HG03139 (cell line): ENCODE data around the gene GALNTL6.
"Not testable (repeated sequence)": the region's sequence is repeated elsewhere in the genome, so short reads cannot be mapped to it uniquely, and the experiment has no call there.

Experiments
- ATAC-seq: cut with Tn5 transposase; IDR thresholded peaks from one replicate; pipeline ENCODE4 v1.9.1; 2021; ENCODE audit not compliant: unreplicated experiment

Gene GALNTL6

DNA sequence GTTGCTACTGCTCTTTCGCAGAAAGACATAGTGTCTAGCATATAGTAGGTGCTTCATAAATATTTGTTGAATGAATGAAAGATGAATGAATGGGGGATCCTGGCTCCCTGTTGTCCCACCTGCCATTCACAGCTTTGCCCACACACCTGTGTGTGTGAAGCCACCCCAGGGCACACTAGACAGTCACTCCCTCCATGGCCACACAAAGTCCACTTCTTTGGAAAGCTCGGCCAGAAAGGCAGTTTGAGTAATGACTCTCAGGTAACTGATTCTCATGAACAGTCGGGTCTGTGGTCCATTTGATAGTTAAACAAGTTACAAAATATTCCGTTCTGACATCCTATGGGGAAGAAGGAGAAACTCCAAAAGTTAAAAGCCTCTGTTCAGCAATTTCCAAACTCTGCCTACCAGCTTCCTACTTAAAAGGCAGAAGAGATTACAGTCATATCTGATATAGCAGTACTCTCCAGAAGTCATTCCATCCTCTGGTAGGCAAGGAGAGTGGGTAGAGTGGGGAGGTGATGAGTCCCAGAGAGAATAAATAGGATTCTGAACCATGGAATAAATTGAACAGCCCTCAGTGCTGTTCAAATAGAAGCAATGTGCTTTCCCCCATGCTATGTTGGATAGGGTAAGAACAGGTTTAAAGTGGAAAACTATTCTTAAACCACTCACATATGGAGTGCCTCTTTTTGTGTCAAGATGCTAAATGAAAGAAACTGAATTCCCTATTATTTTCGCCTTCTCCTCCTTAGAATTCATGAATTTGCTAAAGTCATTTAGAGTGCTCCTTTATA is 1150.5 kb downstream of the GALNTL6 start:
- no peak for ATAC-seq

DNA sequence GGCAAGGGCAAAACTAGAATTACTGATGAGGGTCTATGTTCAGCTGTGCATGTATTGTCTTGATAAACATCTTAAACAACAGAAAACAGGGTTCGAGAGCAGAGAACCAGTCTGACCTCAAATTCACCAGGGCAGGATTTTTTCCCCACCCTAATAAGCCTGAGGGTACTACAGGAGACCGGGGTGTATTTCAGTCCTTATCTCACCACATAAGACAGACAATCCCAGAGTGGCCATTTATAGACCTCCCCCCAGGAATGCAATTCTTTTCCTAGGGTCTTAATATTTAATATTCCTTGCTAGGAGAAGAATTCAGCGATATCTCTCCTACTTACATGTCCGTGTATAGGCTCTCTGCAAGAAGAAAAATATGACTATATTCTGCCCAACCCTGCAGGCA is 1157.0 kb downstream of the GALNTL6 start:
- ATAC-seq, result not testable (repeated sequence)

DNA sequence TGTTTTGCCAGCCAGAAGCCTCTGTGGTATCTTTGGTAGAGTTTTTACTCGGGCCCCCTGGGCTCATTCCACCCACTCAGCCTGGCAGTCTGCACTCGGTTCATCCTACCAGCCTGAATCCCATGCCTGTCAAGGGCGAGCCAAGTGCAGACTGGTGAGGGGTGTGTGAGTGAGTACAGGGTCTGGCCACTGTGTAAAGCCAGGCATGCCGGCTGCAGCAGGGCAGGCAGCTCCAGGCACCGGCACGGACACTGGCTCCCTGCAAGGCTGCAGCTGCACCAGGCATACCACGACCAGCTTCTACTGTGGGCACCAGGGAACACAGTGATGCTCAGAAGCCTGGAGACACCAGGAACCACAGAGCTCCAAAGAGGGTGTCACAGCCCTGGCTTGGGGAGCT is 1161.4 kb downstream of the GALNTL6 start:
- no peak for ATAC-seq

DNA sequence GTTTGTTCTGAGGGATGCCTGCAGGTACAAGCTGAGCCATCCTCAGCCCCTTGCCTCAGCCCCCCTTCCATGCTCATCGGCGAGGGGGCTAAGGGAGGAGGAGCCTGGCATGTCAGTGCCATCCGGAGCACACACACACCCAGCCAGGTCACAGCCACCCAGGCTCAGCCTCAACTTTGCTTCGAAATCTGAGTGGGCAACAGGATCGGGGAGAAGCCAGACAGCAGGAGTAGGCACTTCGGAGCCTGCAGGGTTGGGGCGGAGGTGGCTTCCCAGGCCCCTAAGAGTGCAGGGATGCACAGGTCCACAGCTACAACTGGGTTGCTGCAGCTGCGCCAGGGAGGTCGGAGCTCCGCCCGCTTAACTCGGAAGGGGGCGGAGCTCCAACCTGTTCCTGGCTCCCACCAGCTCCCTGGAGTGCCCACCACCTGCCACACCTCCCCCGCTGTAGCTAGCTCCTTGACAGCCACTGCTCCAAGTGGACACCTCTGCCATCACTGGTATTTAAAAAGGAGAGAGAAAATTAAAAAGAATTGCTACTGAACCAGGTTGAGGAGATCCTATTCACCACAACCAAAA is 1162.5 kb downstream of the GALNTL6 start:
- ATAC-seq, result no peak

DNA sequence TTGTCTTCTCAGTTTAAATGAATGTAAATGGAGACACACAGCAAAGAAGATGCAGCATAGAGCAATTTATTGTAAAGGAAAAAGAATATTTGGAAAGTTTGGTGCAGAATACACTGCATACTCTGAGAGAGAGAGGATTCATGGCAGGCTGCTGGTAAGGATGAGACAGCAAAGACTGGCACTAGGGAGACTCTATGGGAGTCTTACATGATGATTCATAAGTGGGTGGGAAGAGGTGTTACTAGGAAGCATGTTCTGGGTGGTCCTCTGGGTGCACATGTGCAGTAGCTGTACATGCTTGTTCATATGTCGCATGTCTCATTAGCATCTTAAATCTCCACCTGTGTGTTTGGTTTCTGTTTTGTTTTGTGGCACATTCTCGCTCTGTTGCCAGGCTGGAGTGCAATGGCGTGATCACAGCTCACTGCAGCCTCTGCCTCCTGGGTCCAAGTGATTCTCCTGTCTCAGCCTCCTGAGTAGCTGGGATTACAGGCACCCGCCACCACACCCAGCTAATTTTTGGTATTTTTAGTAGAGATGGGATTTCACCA is 1164.4 kb downstream of the GALNTL6 start:
- not testable (repeated sequence) for ATAC-seq

DNA sequence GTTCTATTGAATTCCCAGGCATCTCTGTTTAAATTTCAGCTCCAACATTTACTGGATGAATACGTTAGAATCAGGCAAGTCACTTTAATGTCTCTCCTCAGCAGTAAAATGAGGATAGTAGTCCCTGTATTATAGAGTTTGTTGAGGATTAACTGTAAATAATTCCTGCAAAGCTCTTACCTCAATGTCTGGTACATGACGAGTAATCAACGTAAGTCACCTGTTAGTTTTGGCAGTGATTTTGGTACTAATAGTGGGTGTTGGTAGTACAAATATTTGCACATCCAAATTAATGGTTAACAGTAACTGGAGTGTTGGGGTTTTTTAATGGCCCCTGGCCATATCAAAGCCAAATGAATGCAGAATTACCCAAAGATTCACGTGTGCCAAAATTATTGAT is 1165.6 kb downstream of the GALNTL6 start:
- no peak for ATAC-seq

DNA sequence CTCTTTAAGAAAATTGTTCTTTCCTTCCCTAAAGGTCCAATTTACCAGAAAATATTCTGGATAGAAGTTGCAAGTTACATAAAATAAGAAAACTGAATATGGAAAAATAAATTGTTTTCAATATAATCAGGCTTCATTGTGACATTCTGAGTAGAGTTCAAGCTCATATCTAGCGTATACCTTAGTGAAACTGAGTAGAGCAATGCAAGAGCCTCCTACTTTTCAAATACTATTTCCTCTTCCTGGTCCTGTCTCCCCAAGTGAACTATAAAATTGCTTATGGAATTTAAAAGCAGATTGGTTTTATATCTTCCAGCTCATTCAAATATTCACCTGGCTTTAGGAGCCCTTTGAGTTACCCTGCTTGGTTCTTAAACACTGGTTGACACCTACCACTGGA is 1166.1 kb downstream of the GALNTL6 start:
- no peak for ATAC-seq

DNA sequence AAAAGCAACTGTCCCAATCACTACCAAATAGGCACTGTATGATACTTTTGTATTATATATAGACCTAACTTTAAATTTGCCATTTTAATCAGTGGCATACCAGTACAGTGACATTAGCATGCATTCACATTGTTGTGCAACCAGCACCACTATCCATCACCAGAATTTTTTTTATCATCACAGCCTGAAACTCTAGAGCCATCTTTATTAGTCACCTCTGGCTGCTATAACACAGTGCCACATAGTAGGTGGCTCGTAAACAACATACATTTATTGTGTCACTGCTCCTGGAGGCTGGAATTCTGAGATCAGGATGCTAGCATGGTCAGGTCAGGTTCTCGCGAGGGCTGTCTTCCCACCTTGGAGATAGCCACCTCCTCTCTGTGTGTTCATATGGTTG is 1167.0 kb downstream of the GALNTL6 start:
- ATAC-seq, result no peak

DNA sequence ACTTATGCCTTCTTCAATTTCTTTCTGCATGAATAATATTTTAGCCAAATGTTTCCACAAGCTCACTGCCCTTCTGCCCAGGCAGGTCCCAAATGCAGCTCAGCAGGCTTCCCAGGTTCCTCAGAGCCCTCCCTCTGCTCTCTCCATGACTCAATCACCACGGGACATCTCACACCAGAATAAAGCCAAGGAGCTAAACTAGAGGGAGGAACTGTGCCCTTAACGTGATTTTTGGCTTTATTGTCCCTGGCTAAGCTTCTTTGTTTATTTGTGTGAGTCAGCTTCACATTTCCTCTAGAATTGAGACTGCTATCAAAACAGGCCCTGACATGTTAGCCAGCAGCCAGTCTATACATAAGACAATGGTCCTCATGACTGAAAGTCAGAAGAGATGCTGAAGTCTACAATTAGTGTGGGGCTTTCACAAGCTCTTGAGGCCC is 1169.0 kb downstream of the GALNTL6 start:
- no peak for ATAC-seq

DNA sequence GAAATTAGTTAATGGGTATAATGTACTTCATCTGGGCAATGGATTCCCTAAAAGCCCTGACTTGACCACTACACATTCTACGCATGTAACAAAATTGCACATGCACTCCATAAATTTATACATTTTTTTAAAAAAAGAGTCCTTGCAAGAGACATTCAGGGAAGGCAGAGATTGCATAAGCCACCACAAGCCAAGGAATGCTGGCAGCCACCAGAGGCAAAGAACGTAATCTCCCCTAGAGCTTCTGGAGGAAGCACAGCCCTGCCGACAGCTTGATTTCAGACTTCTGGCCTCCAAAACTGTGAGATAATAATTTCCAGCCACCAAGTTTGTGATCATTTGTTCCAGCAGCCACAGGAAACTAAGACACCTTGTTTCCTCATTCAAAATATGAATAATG is 1169.8 kb downstream of the GALNTL6 start:
- ATAC-seq, result no peak

DNA sequence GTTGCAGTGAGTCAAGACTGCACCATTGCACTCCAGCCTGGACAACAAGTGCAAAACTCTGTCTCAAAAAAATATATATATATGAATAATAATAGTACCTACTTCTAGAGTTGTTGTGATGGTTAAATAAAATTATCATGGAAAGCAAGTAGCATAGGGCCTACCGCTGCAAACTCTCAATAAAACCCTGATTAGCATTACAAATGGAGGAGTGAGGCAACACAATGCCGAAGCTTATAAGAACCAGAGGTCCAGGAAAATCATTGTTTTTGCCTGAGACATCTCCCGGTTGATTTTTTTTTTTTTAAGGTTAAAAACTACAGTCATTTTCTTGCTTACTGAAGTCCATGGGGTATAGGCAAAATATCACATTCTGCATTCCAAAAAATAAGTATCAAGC is 1170.4 kb downstream of the GALNTL6 start:
- ATAC-seq, result no peak

DNA sequence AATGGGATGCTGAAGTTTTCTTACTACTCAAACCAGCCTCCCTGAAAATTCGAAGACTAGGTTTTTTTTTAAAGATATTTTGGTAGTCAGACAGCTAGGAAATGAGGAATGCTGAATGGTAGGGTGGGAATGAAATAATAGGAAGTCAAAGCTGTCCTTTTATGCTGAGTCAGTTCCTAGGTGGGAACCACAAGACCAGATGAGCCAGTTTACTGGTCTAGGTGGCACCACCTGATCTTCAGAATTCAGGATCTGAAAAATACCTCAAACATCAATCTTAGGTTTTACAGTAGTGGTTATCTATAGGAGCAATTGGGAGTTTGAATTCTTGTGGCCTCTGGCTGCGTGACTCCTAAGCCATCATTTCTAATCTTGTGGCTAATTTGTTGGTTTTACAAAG is 1172.3 kb downstream of the GALNTL6 start:
- no peak for ATAC-seq

DNA sequence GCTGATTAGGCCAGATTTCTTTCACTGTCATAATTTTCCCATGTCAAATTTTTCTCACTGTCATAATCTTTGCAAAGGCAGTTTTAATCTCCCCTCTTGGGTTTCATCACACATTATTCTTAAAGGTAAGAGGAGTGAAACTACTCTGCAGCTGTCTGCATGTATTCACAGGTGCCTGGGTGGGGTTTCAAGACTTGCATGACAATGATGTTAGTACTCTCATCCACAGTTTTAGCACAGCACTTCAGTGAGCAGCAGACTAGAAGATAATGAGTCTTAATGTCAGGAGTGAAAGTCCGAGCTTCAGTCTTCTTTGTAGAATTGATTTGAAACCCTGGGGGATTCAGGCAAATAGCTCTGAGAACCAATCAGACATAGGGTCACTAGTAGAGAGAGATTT is 1172.9 kb downstream of the GALNTL6 start:
- peak; percentile 53 for ATAC-seq

DNA sequence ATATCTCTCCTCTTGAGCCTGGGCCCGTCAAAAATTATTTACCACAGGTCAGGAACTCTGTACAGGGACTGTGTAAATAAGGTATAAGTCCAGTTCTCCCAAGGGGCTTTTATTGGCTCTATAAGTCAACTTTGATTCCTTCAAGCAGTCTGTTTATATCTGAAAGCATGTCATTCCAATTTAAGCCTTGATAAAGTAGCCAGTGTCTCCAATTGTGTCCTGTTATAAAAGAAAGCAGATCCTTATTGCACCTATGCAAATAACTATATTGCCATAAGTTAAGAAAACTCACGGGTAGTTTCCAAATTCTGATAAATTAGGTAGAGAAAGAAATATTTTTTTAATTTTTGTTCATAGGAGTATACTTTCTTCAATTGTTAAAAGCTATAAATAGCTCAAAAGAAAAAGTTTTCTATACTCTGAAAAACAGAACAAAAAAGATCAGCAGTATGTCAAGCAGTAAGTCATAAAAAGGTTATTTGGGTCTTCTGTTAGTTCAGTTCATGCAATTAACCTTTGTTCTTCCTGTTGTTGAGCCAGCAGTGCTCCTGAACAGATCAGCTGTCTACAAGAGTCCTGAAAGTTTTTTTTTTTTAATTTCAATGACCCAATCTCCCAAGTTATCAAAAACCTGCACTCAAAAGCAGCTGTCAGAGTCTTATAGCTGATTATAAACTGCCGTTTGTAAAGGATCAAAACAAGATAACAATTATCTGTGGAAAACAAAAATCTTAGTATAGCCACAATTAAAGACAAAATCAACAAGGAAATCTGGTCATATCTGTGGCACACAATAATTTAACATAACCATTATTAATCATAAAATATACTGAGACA is 1177.0 kb downstream of the GALNTL6 start:
- ATAC-seq, result no peak

DNA sequence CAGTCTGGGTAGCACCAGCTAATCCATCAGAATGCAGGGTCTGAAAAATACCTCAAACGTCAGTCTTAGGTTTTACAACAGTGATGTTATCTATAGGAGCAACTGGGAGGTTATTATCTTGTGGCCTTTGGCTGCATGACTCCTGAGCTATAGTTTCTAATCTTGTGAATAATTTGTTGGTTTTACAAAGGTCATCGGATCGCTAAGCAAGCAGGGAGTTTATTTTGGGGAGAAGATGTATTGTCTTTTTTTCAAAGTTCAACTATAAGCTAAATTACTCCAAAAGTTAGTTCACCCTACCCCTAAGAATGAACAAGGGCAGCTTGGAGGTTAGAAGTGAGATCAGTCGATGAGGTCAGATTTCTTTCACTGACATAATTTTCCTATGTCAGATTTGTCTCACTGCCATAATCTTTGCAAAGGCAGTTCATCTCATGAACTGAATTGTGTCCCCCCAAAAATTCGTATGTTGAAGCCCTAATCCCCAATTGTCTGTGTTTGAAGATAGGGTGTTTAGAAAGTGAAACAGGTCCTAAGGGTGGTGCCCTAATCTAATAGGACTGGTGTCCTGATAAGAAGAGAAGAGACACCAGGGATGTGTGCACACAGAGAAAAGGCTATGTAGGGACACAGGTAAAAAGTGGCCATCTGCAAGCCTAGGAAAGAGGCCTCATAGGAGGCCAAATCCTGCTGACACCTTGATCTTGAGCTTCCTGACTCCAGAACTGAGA is 1179.6 kb downstream of the GALNTL6 start:
- no peak for ATAC-seq

DNA sequence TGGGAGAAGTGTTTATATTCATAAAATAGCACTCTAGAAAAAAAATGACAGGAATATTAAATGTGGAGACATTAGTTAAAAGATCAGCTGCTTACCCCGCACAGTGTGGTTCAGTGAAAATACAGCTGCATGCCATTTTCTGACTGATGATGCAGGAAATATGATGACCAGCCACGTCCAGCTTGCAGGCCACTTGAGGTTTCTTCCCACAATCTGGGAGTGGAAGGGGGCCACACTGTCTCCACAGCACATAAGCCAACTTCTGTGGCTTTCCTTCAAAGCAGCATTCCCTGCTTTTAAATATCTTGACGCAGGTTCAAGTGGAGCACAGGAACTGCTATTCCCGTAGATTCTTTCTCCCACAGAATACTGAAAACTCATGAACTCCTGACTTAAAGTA is 1182.0 kb downstream of the GALNTL6 start:
- no peak for ATAC-seq

DNA sequence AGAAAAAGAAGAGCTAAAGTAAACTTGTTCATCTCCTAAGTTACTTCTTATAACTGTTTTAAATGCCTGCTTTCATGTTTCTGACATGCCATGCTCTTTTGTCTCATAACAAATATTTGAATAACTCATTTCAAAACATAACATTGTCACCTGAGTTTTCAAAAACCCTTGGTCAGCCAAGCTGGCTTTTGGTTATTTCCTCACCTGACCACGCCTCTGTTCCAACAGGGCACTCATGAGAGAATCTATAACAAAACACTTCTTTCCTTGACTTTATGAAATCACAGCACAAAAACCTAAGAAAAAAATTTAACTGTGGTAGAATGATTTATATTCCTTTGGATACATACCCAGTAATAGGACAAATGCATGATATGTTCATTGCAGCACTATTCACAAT is 1182.5 kb downstream of the GALNTL6 start:
- no peak for ATAC-seq

DNA sequence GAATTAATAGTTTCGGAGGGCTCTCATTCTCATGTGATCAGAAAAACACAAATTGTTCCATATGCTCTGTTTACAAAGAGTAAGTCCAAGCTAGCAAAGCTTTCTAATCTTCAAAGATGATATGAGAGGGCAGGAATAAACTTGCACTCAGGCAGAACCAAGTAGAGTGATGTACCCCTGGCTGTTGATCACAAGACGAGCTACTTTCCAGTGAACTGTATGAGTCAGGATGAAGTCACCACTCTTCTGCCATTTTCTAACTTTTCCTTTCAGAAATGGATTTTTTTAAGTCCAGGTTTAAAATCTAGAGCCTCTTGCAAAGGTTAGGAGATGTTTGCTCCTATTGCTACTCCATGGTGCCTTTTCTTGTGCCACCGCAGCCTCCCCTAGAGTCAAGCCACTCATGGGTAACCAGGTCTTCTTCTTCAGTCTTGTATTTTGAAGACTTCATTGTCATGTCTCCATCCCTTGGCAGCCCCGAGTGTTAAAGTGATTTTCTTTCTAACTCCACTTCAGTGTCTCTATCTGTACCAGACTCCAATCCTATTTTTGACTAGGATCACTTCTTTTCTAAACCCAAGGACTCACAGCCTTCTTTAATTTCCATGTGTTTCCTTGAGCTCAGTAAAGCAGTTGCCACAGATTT is 1183.5 kb downstream of the GALNTL6 start:
- no peak for ATAC-seq

DNA sequence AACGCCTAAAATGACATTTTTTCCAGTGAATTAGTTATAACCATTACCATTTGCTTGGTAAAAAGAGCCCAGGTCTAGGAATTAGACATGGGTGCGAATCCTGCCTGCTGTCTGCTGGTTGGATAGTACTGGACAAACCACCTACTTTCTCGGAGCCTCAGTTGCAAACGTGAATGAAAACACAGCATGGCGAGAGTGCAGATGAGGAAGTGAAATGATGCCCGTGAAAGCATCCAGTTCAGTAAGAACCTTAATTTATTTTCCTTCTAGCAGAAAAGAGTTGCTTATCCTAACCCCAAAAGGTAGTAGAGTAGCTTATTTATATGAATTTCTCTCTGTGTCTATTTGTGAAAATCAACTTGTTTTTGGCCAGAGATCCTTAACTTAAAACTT is 1184.0 kb downstream of the GALNTL6 start:
- no peak for ATAC-seq

DNA sequence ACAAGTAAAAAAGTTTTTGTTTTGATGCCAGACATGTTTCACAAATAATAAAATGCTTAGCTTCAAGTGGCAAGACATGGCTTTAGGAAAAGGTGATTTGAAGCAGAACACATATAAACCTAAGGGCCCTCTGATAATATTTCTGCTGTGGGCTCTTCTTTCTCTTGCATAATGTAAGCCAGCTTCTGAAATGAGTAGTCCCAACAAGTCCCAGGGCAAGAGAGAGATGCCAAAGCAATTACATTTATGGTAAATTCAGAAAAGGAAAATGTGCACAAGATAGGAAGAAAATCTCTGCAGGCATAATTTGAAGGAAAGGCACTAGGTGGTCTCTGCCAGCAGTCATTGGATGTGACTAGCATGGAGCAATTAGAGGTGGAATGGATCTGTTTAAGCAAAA is 1184.7 kb downstream of the GALNTL6 start:
- no peak for ATAC-seq
